Fibroblast of lung (primary cell): Measurements from ENCODE around the gene L3MBTL4. TPM values are rescaled to one million over a fixed set of nuclear protein-coding genes. Genes with fewer than 3 reads are reported as not detected.

ENCODE experiments used
- DNase-seq, 2 donors: peaks; one replicate each; pipeline versions ENCODE4 v3.0.0 to v3.0.0-alpha.2; 2010; ENCODE audit warnings: low read depth in 2 of 2
- H2AFZ ChIP-seq: 2 replicates; pipeline ENCODE4 v1.5.1; 2012; ENCODE audit warnings: low read length, control low read depth, inconsistent platforms
- H3K27ac ChIP-seq: 2 replicates; pipeline ENCODE4 v1.5.1; 2011; ENCODE audit warnings: low read length, control low read depth; ENCODE audit not compliant: insufficient read depth
- H3K27me3 ChIP-seq: 2 replicates; pipeline ENCODE4 v1.5.1; 2011; ENCODE audit warnings: mild to moderate bottlenecking, low read length; ENCODE audit not compliant: control insufficient read depth, insufficient read depth
- H3K36me3 ChIP-seq: 2 replicates; pipeline ENCODE4 v1.5.1; 2011; ENCODE audit warnings: low read length; ENCODE audit not compliant: control insufficient read depth, insufficient read depth
- H3K4me1 ChIP-seq: 2 replicates; pipeline ENCODE4 v1.5.1; 2011; ENCODE audit warnings: low read length; ENCODE audit not compliant: control insufficient read depth, insufficient read depth; ENCODE audit errors: extremely low read depth
- H3K4me2 ChIP-seq: 2 replicates; pipeline ENCODE4 v1.5.1; 2011; ENCODE audit warnings: low read length, control low read depth; ENCODE audit not compliant: insufficient read depth; ENCODE audit errors: extremely low read depth
- H3K4me3 ChIP-seq, 4 experiments: fragments of 200-600 bp in 1 of 4; sonication (generic) in 1 of 4; replicated peaks in 1 of 4; 2 replicates each; pipeline ENCODE4 v1.5.1; 2011 to 2016; ENCODE audit warnings: low read length in 4 of 4, low read depth in 3 of 4, mild to moderate bottlenecking in 3 of 4, control low read depth in 2 of 4, inconsistent platforms in 1 of 4, mixed read lengths in 1 of 4; ENCODE audit not compliant: insufficient read depth in 1 of 4; ENCODE audit errors: control extremely low read depth in 1 of 4
- H3K79me2 ChIP-seq: 2 replicates; pipeline ENCODE4 v1.5.1; 2012; ENCODE audit warnings: mild to moderate bottlenecking, low read length, inconsistent platforms; ENCODE audit not compliant: control insufficient read depth, insufficient read depth
- H3K9ac ChIP-seq: 2 replicates; pipeline ENCODE4 v1.5.1; 2011; ENCODE audit warnings: mild to moderate bottlenecking, low read length, control low read depth; ENCODE audit not compliant: insufficient read depth
- H3K9me3 ChIP-seq: 2 replicates; pipeline ENCODE4 v1.5.1; 2012; ENCODE audit warnings: low read depth, low read length; ENCODE audit not compliant: control insufficient read depth, insufficient read depth
- H4K20me1 ChIP-seq: 2 replicates; pipeline ENCODE4 v1.5.1; 2011; ENCODE audit warnings: low read length; ENCODE audit not compliant: control insufficient read depth, insufficient read depth; ENCODE audit errors: extremely low read depth
- EZH2 ChIP-seq: IDR thresholded peaks from 2 replicates; pipeline ENCODE4 v1.5.1; 2012; ENCODE audit warnings: low read length, control low read depth, mild to moderate bottlenecking; ENCODE audit errors: missing control alignments
- polyA plus RNA-seq, 2 donors: library from polyadenylated mRNA; depleted of rRNA in 1 of 2; stranded (reverse) in 1 of 2; unstranded in 1 of 2; fragments of >200 nt; gene quantifications; 2 replicates each; pipeline ENCODE4 v1.2.1, GENCODE V29; 2011 to 2012; ENCODE audit warnings: missing spikeins in 1 of 2
- total RNA-seq: library from RNA; depleted of rRNA; stranded (reverse); fragments of >200 nt; gene quantifications from 2 replicates; pipeline ENCODE4 v1.2.1, GENCODE V29; 2014
- TF ChIP-seq, protein P1 (sequence below), 2 donors: IDR thresholded peaks in 1 of 2; conservative IDR thresholded peaks in 1 of 2; 1 replicate in 1 of 2; 2 replicates in 1 of 2; pipeline ENCODE4 v1.5.1; 2011 to 2012; ENCODE audit warnings: low read length in 2 of 2, control low read depth in 1 of 2, inconsistent platforms in 1 of 2, low read depth in 1 of 2, mild to moderate bottlenecking in 1 of 2

The L3MBTL4 gene
- total and polyA plus RNA-seq, 2 donors (not counting 1 experiment from before 2014, with no cell fraction given) = 0.06 to 0.33 TPM

- TF ChIP-seq, protein P1, sequence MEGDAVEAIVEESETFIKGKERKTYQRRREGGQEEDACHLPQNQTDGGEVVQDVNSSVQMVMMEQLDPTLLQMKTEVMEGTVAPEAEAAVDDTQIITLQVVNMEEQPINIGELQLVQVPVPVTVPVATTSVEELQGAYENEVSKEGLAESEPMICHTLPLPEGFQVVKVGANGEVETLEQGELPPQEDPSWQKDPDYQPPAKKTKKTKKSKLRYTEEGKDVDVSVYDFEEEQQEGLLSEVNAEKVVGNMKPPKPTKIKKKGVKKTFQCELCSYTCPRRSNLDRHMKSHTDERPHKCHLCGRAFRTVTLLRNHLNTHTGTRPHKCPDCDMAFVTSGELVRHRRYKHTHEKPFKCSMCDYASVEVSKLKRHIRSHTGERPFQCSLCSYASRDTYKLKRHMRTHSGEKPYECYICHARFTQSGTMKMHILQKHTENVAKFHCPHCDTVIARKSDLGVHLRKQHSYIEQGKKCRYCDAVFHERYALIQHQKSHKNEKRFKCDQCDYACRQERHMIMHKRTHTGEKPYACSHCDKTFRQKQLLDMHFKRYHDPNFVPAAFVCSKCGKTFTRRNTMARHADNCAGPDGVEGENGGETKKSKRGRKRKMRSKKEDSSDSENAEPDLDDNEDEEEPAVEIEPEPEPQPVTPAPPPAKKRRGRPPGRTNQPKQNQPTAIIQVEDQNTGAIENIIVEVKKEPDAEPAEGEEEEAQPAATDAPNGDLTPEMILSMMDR (conservative IDR thresholded peaks at IDR 0.05 in 1 of 2, IDR thresholded peaks at IDR 0.05 in 1 of 2; ENCODE audit: low read depth in 1 of 2, low read length in 2 of 2) = no peak
- TF ChIP-seq EZH2 = no peak
- Histone ChIP-seq H3K4me3 (peak overlapping the region in 1 of 4 experiments; percentile 27), H3K27ac (peak overlapping the region; percentile 72), H4K20me1 (no peaks in the 10 kb centered on the region), H2AFZ (peak overlapping the region; percentile 30), H3K9me3 (no peaks in the 10 kb centered on the region), H3K27me3 (no peaks in the 10 kb centered on the region), H3K36me3 (no peaks in the 10 kb centered on the region), H3K4me1 (peaks cover 7% of the 10 kb centered on the region), H3K79me2 (no peaks in the 10 kb centered on the region), H3K4me2 (peak overlapping the region; percentile 60), H3K9ac (no peak overlapping the region)
- DNase-seq = peak; percentile 65 to 75
These were observed 358.4 kb downstream of the L3MBTL4 start for GRCh38 chr18:6056171-6056910.

- H3K36me3 ChIP-seq = no peaks in the 10 kb centered on the region
- H3K79me2 ChIP-seq = no peaks in the 10 kb centered on the region
- DNase-seq = peak; percentile 79 to 92
- TF ChIP-seq EZH2 = no peak
- TF ChIP-seq, protein P1 (conservative IDR thresholded peaks at IDR 0.05 in 1 of 2, IDR thresholded peaks at IDR 0.05 in 1 of 2; ENCODE audit: low read depth in 1 of 2, low read length in 2 of 2) = no peak
- H3K4me2 ChIP-seq = peak overlapping the region; percentile 60
- no peaks in the 10 kb centered on the region for H3K9me3 ChIP-seq
- no peak overlapping the region for H3K9ac ChIP-seq
- no peaks in the 10 kb centered on the region for H3K27me3 ChIP-seq
- H3K4me1 ChIP-seq = peaks cover 7% of the 10 kb centered on the region
- peak overlapping the region; percentile 72 for H3K27ac ChIP-seq
- H3K4me3 ChIP-seq = peak overlapping the region in 1 of 4 experiments; percentile 27
- peak overlapping the region; percentile 30 for H2AFZ ChIP-seq
- no peaks in the 10 kb centered on the region for H4K20me1 ChIP-seq
These were observed 359.0 kb downstream of the L3MBTL4 start for GRCh38 chr18:6055711-6056110.

GRCh38 chr18:6054256-6054842 lies 360.4 kb downstream of the L3MBTL4 start:
- no peak overlapping the region for H3K4me2 ChIP-seq
- H3K4me3 ChIP-seq = no peak overlapping the region
- no peak overlapping the region for H2AFZ ChIP-seq
- H3K36me3 ChIP-seq = no peaks in the 10 kb centered on the region
- no peaks in the 10 kb centered on the region for H4K20me1 ChIP-seq
- DNase-seq = no peak
- no peaks in the 10 kb centered on the region for H3K79me2 ChIP-seq
- H3K4me1 ChIP-seq = peaks cover 7% of the 10 kb centered on the region
- H3K27ac ChIP-seq = no peak overlapping the region
- H3K9ac ChIP-seq = no peak overlapping the region
- H3K9me3 ChIP-seq = no peaks in the 10 kb centered on the region
- TF ChIP-seq, protein P1 (conservative IDR thresholded peaks at IDR 0.05 in 1 of 2, IDR thresholded peaks at IDR 0.05 in 1 of 2; ENCODE audit: low read depth in 1 of 2, low read length in 2 of 2) = no peak
- TF ChIP-seq EZH2 = no peak
- no peaks in the 10 kb centered on the region for H3K27me3 ChIP-seq
